Uterus (tissue), 2 donors: ENCODE results near the gene ECSIT.

Experiments used
- CTCF ChIP-seq, 4 experiments: fragments of 200-600 bp in 2 of 4; fragments of 450-650 bp in 2 of 4; sonication (generic) in 2 of 4; IDR thresholded peaks; one replicate each; pipeline ENCODE4 v1.5.1; 2016 to 2019; ENCODE audit warnings: antibody characterized with exemption in 4 of 4, mild to moderate bottlenecking in 2 of 4, moderate library complexity in 1 of 4
- POLR2A ChIP-seq, 2 donors: fragments of 450-650 bp; IDR thresholded peaks; one replicate each; pipeline ENCODE4 v1.6.1; 2016; ENCODE audit warnings: antibody characterized with exemption in 2 of 2, mild to moderate bottlenecking in 1 of 2, moderate library complexity in 1 of 2

- TF ChIP-seq CTCF (IDR thresholded peaks at IDR 0.05) (no peak), POLR2A (IDR thresholded peaks at IDR 0.05) (no peak)
These were observed 18.5 kb downstream of the ECSIT start for GRCh38 chr19:11510444-11510843.
